ENCODE data around the gene GALNT5.

The GALNT5 gene

DNA sequence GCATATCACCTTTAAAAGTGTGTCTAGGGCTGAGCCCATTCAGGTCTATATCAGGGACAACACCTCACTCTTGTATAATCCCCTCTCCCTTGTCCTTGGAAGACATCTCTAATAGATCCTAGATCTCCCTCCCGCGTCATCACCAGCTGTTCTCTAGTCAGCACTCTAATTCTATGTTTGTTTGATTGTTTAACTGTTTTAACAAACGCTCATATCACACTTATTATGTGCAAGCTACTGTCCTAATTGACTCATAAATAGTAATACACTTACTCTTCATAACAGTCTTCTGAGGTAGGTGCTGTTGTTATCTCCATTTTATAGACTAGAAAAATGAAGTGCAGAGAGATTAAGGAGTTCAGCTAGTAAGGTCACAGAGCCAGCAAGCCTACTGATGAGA lies 69.7 kb downstream of the GALNT5 start:
- Histone ChIP-seq H3K4me1 (ENCODE audit: control insufficient read depth in 1 of 2, insufficient read depth in 1 of 2, low read depth in 1 of 2, low read length in 1 of 2) (peaks cover 0 to 6% of the 10 kb centered on the region in 2 experiments), H3K4me3 (ENCODE audit: low read depth in 1 of 2, low read length in 1 of 2) (no peak overlapping the region)

GRCh38 chr2:157327621-157328500 lies 70.4 kb downstream of the GALNT5 start:
- H3K4me1 ChIP-seq (ENCODE audit: control insufficient read depth in 1 of 2, insufficient read depth in 1 of 2, low read depth in 1 of 2, low read length in 1 of 2): peaks cover 0 to 5% of the 10 kb centered on the region in 2 experiments
- H3K9me3 ChIP-seq: no peaks in the 10 kb centered on the region
- no peak overlapping the region for H3K4me3 ChIP-seq (ENCODE audit: low read depth in 1 of 2, low read length in 1 of 2)
- no peaks in the 10 kb centered on the region for H3K27me3 ChIP-seq
- H3K36me3 ChIP-seq: no peaks in the 10 kb centered on the region
- peak; percentile 88 for TF ChIP-seq CTCF (IDR thresholded peaks at IDR 0.05)
- H3K27ac ChIP-seq: no peak overlapping the region

More for the DNA sequence above, 69.7 kb downstream of the GALNT5 start:
- Histone ChIP-seq H3K27me3 (no peaks in the 10 kb centered on the region), H3K36me3 (no peaks in the 10 kb centered on the region), H3K9me3 (no peaks in the 10 kb centered on the region), H3K27ac (no peak overlapping the region)
- no peak for TF ChIP-seq CTCF (IDR thresholded peaks at IDR 0.05)

GRCh38 chr2:157329524-157329923 lies 72.0 kb downstream of the GALNT5 start:
- H3K4me3 ChIP-seq (ENCODE audit: low read depth in 1 of 2, low read length in 1 of 2): no peak overlapping the region
- no peaks in the 10 kb centered on the region for H3K27me3 ChIP-seq
- TF ChIP-seq CTCF (IDR thresholded peaks at IDR 0.05): no peak
- H3K4me1 ChIP-seq (ENCODE audit: control insufficient read depth in 1 of 2, insufficient read depth in 1 of 2, low read depth in 1 of 2, low read length in 1 of 2): peaks cover 0 to 5% of the 10 kb centered on the region in 2 experiments
- H3K36me3 ChIP-seq: no peaks in the 10 kb centered on the region
- no peak overlapping the region for H3K27ac ChIP-seq
- H3K9me3 ChIP-seq: no peaks in the 10 kb centered on the region

- Histone ChIP-seq H3K27ac (no peak overlapping the region), H3K4me1 (ENCODE audit: control insufficient read depth in 1 of 2, insufficient read depth in 1 of 2, low read depth in 1 of 2, low read length in 1 of 2) (peaks cover 0 to 5% of the 10 kb centered on the region in 2 experiments), H3K4me3 (ENCODE audit: low read depth in 1 of 2, low read length in 1 of 2) (no peak overlapping the region), H3K27me3 (no peaks in the 10 kb centered on the region), H3K36me3 (no peaks in the 10 kb centered on the region), H3K9me3 (no peaks in the 10 kb centered on the region)
- no peak for TF ChIP-seq CTCF (IDR thresholded peaks at IDR 0.05)
These were observed 76.0 kb downstream of the GALNT5 start for GRCh38 chr2:157333304-157334047.

DNA sequence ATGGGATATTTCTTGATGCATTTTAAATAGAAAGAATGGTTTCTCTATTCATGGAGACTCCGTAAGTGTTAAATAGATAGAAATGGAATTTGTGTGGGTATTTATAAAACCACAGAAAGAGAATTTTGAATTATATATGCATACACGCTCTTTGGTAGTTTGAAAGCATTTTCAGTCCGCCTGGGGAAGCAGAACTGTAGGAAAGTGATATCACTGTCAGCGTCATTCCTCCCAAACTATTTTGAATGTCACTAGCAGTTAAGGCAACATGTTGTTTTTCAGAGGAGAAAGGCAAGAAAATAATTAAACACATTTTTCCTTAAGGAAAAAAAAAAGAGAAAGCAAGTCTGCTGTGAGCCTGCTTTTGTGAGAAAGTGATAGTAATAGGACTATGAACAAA lies 76.8 kb downstream of the GALNT5 start:
- no peaks in the 10 kb centered on the region for H3K27me3 ChIP-seq
- H3K36me3 ChIP-seq: no peaks in the 10 kb centered on the region
- no peak for TF ChIP-seq CTCF (IDR thresholded peaks at IDR 0.05)
- no peaks in the 10 kb centered on the region for H3K9me3 ChIP-seq
- peaks cover 0 to 5% of the 10 kb centered on the region in 2 experiments for H3K4me1 ChIP-seq (ENCODE audit: control insufficient read depth in 1 of 2, insufficient read depth in 1 of 2, low read depth in 1 of 2, low read length in 1 of 2)
- no peak overlapping the region for H3K27ac ChIP-seq
- no peak overlapping the region for H3K4me3 ChIP-seq (ENCODE audit: low read depth in 1 of 2, low read length in 1 of 2)
